DMS79 (cell line): ENCODE measurements around the gene R3HCC1L.

ENCODE experiments used
- DNase-seq: peaks from one replicate; lab custom pipeline; 2025; lab: John Stamatoyannopoulos, UW

The R3HCC1L gene

GRCh38 chr10:98231417-98231816 is 97.0 kb downstream of the R3HCC1L start:
- DNase-seq: no peak

- no peak for DNase-seq
Observed at GRCh38 chr10:98235846-98236245, 101.4 kb downstream of the R3HCC1L start.

GRCh38 chr10:98236862-98237261 is 102.4 kb downstream of the R3HCC1L start:
- DNase-seq: no peak

- no peak for DNase-seq
Observed at GRCh38 chr10:98238391-98238790, 103.9 kb downstream of the R3HCC1L start.

GRCh38 chr10:98240524-98240923 is 106.1 kb downstream of the R3HCC1L start:
- DNase-seq: no peak

- no peak for DNase-seq
Observed at GRCh38 chr10:98242823-98243222, 108.4 kb downstream of the R3HCC1L start.

GRCh38 chr10:98244141-98244540 is 109.7 kb downstream of the R3HCC1L start:
- DNase-seq: no peak

- no peak for DNase-seq
Observed at GRCh38 chr10:98244586-98244985, 110.1 kb downstream of the R3HCC1L start.

GRCh38 chr10:98246911-98247805 is 112.7 kb downstream of the R3HCC1L start:
- DNase-seq: no peak

GRCh38 chr10:98248018-98248417 is 113.6 kb downstream of the R3HCC1L start:
- no peak for DNase-seq

- no peak for DNase-seq
Observed at GRCh38 chr10:98249134-98249533, 114.7 kb downstream of the R3HCC1L start.

- DNase-seq: no peak
Observed at GRCh38 chr10:98251399-98251798, 116.9 kb downstream of the R3HCC1L start.

GRCh38 chr10:98252464-98252863 is 118.0 kb downstream of the R3HCC1L start:
- DNase-seq: no peak

GRCh38 chr10:98253499-98253898 is 119.0 kb downstream of the R3HCC1L start:
- no peak for DNase-seq

- DNase-seq: no peak
Observed at GRCh38 chr10:98254234-98254974, 119.9 kb downstream of the R3HCC1L start.

- DNase-seq: no peak
Observed at GRCh38 chr10:98255146-98255877, 120.9 kb downstream of the R3HCC1L start.

- no peak for DNase-seq
Observed at GRCh38 chr10:98256692-98257091, 122.2 kb downstream of the R3HCC1L start.

- no peak for DNase-seq
Observed at GRCh38 chr10:98257198-98257597, 122.7 kb downstream of the R3HCC1L start.

- no peak for DNase-seq
Observed at GRCh38 chr10:98257961-98258360, 123.5 kb downstream of the R3HCC1L start.

- no peak for DNase-seq
Observed at GRCh38 chr10:98258683-98259454, 124.4 kb downstream of the R3HCC1L start.

GRCh38 chr10:98259606-98260315 is 125.3 kb downstream of the R3HCC1L start:
- no peak for DNase-seq
